Stomach (tissue), 9 donors: ENCODE data around the gene KLK12. TPM values are rescaled to one million over a fixed set of nuclear protein-coding genes. Genes with fewer than 3 reads are reported as not detected.

Experiments used
- DNase-seq, 2 donors: peaks; one replicate each; pipeline versions ENCODE4 v3.0.0 to v3.0.0-alpha.2; 2013 to 2019
- H3K27ac ChIP-seq, 5 donors: fragments of 200-600 bp in 4 of 5; sonication (generic) in 4 of 5; one replicate each; pipeline ENCODE4 v1.5.1; 2013 to 2019; ENCODE audit warnings: mild to moderate bottlenecking in 1 of 5, moderate library complexity in 1 of 5
- H3K27me3 ChIP-seq, 3 donors: fragments of 200-600 bp; sonication (generic); one replicate each; pipeline ENCODE4 v1.5.1; 2017 to 2019; ENCODE audit warnings: mixed run types in 1 of 3
- H3K36me3 ChIP-seq, 4 donors: fragments of 200-600 bp; sonication (generic); 1 replicate in 3 of 4; 2 replicates in 1 of 4; pipeline ENCODE4 v1.5.1; 2016 to 2019
- H3K4me1 ChIP-seq, 4 donors: fragments of 200-600 bp; sonication (generic); one replicate each; pipeline ENCODE4 v1.5.1; 2016 to 2019
- H3K4me3 ChIP-seq, 4 donors: fragments of 200-600 bp; sonication (generic) in 3 of 4; one replicate each; pipeline ENCODE4 v1.5.1; 2016 to 2019; ENCODE audit warnings: mild to moderate bottlenecking in 1 of 4
- H3K9me3 ChIP-seq, 4 donors: fragments of 200-600 bp; sonication (generic); one replicate each; pipeline ENCODE4 v1.5.1; 2016 to 2019
- CTCF ChIP-seq, 7 experiments: fragments of 450-650 bp in 4 of 7; fragments of 200-600 bp in 3 of 7; sonication (generic) in 3 of 7; IDR thresholded peaks; one replicate each; pipeline ENCODE4 v1.5.1; 2016 to 2019; ENCODE audit warnings: antibody characterized with exemption in 7 of 7, control low read depth in 2 of 7, mild to moderate bottlenecking in 1 of 7
- EP300 ChIP-seq: sonication (generic); formaldehyde crosslinking; IDR thresholded peaks from one replicate; pipeline ENCODE4 v1.6.1; 2017; ENCODE audit warnings: antibody characterized with exemption
- POLR2A ChIP-seq, 4 donors: fragments of 450-650 bp; IDR thresholded peaks; one replicate each; pipeline ENCODE4 v1.6.1; 2016; ENCODE audit warnings: antibody characterized with exemption in 4 of 4, control low read depth in 2 of 4, mild to moderate bottlenecking in 1 of 4, moderate library complexity in 1 of 4
- POLR2AphosphoS5 ChIP-seq, 3 donors: sonication (generic); formaldehyde crosslinking; IDR thresholded peaks; one replicate each; pipeline ENCODE4 v1.6.1; 2016; ENCODE audit warnings: antibody characterized with exemption in 3 of 3
- WGBS, 5 donors: extraction: QIAGEN DNeasy Blood & Tissue Kit in 3 of 5; methylation state at CpG; one replicate each; pipeline versions ENCODE4 v1.1.5 to v1.1.7; 2013 to 2018; 5-methylcytosine and 5-hydroxymethylcytosine counted together
- intact Hi-C: fragments of 100-400 bp; cut with DNase I; formaldehyde crosslinking; loops from one replicate; pipeline ENCODE4 v1.15.1; 2023; ENCODE audit warnings: low total_unique reads
- polyA plus RNA-seq, 3 donors: library from polyadenylated mRNA; stranded (reverse); fragments of 200-250 nt; gene quantifications; one replicate each; pipeline ENCODE4 v1.2.3, GENCODE V29; 2013
- total RNA-seq, 5 donors: library from RNA; depleted of rRNA; stranded (reverse); fragments of >200 nt; gene quantifications; one replicate each; pipeline versions ENCODE4 v1.1.0 to v1.2.3, GENCODE V29; 2014 to 2016
- donor health status: healthy with polysubstance abuse.
- donor health status: Bipolar disorder and iron deficiency.
- donor health status: healthy.

Gene KLK12
- total and polyA plus RNA-seq, 8 donors: 2.0 to 26.5 TPM; not detected in 6

DNA sequence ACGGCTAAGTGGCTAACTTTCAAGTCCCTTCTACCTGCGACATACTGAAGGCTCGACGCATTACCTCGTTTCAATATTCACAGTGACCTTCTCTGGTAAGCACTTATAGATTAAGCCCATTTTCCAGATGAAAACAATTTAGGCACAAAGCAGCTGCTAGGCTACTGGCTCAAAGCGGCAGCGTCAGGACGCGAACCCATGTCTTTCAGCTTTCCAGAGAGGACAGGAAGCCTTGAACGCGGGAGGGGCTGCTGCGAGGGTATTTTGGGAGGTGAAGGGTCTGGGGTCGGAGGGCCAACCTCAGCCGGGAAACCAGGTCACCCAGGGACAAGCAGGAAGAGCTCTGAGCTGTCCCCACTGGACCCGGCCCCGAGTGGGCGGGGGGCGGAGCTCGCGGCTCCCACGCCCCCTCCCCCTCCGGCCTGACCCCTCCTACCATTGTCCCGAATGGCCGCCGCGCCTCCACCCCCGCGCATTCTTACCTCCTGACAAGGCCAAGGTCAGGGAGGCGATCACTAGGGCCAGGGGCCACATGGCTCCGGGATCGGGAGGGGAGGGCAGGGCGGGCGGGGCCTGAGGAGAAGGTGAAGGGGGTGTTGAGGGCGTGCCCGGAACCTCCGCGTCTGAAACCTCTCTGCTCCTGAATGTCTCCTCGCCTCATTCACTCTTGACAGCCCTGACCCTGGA is 29.9 kb upstream of the KLK12 start, which contains the start of gene KLK13:
Gene KLK13, minus strand, starts transcription at position 559 of the 687 bp plus-strand sequence. Its CDS starts 25 bp downstream, at position 534.
- TF ChIP-seq POLR2AphosphoS5 (IDR thresholded peaks at IDR 0.05) (peak in 1 of 3 donors; percentile 20), CTCF (IDR thresholded peaks at IDR 0.05) (no peak), EP300 (no peak), POLR2A (IDR thresholded peaks at IDR 0.05) (no peak)
- Histone ChIP-seq H3K36me3 (no peaks in the 10 kb centered on the region), H3K27ac (peak within 1 kb of the TSS in 2 of 5 donors; percentile 0 to 44), H3K4me1 (peaks cover 10 to 18% (median 13%) of the 10 kb centered on the region in 4 donors), H3K27me3 (peaks cover 6 to 48% (median 11%) of the 10 kb centered on the region in 3 donors), H3K9me3 (no peaks in the 10 kb centered on the region), H3K4me3 (peak within 1 kb of the TSS; percentile 22 to 41 (median 26))
- 17 to 25% (median 19%) methylated on average over 25 to 38 of the region's 38 CpGs for WGBS, 5 donors
- DNase-seq: peak; percentile 46 to 49
- intact Hi-C loops: no loop called here

DNA sequence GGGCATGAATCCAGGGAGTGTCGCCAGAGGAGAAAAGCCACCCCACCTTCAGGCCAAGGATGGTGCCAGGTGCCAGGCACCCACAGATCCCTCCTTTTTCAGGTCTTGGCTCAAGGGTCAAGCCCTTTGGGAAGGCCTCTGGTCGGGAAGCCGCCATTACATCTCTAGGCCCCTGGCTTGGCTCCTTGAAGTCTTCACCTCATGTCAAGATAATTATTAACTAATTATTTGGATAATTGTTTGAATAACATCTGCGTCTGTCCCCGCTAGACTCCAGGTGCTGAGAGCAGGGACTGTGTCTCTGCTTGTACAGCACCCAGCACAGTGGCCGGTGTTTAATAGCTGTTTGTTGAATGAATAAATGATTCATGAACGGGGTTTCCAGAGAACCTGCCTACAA is 28.9 kb upstream of the KLK12 start:
- peaks cover 6 to 50% (median 11%) of the 10 kb centered on the region in 3 donors for H3K27me3 ChIP-seq
- intact Hi-C loops: no loop called here
- H3K9me3 ChIP-seq: no peaks in the 10 kb centered on the region
- no peak overlapping the region for H3K4me3 ChIP-seq
- WGBS, 5 donors: 35 to 63% (median 48%) methylated on average over 6 to 7 of the region's 7 CpGs
- peak overlapping the region in 1 of 5 donors; percentile 0 for H3K27ac ChIP-seq
- no peaks in the 10 kb centered on the region for H3K36me3 ChIP-seq
- no peak for TF ChIP-seq CTCF (IDR thresholded peaks at IDR 0.05)
- no peak for TF ChIP-seq POLR2A (IDR thresholded peaks at IDR 0.05)
- TF ChIP-seq POLR2AphosphoS5 (IDR thresholded peaks at IDR 0.05): no peak
- no peak for TF ChIP-seq EP300
- H3K4me1 ChIP-seq: peaks cover 10 to 18% (median 13%) of the 10 kb centered on the region in 4 donors
- DNase-seq: peak in 1 of 2 donors; percentile 30

DNA sequence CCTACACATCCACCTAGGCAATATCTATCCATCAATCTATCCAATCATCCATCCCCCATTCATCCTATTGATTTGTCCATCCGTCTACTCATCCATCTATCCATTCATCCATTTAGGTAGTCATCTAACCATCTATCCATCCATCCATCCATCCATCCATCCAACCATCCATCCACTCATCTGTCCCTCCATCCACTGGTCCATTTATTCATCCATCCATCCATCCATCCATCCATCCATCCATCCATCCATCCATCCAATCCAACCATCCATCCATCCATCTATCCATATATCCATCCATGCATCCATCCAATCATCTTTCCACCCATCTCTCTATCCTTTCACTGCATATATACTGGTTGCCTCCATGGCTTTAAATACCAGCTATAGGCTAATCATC is 26.2 kb upstream of the KLK12 start:
- TF ChIP-seq POLR2A (IDR thresholded peaks at IDR 0.05) (no peak), CTCF (IDR thresholded peaks at IDR 0.05) (no peak), POLR2AphosphoS5 (IDR thresholded peaks at IDR 0.05) (no peak), EP300 (no peak)

GRCh38 chr19:51060336-51060735 is 25.5 kb upstream of the KLK12 start:
- peaks cover 6 to 39% (median 8%) of the 10 kb centered on the region in 3 donors for H3K27me3 ChIP-seq
- TF ChIP-seq POLR2AphosphoS5 (IDR thresholded peaks at IDR 0.05) (no peak), CTCF (IDR thresholded peaks at IDR 0.05) (no peak)
- peaks cover 7 to 14% (median 9%) of the 10 kb centered on the region in 4 donors for H3K4me1 ChIP-seq
- WGBS, 5 donors: 64 to 81% (median 69%) methylated on average over 4 of the region's 4 CpGs
- H3K9me3 ChIP-seq: no peaks in the 10 kb centered on the region
- intact Hi-C loops: no loop called here
- H3K4me3 ChIP-seq: no peak overlapping the region
- H3K36me3 ChIP-seq: no peaks in the 10 kb centered on the region
- peak in 1 of 2 donors; percentile 17 for DNase-seq
- H3K27ac ChIP-seq: no peak overlapping the region

More for the DNA sequence above, 26.2 kb upstream of the KLK12 start:
- H3K27me3 ChIP-seq: peaks cover 6 to 45% (median 11%) of the 10 kb centered on the region in 3 donors
- H3K4me1 ChIP-seq: peaks cover 10 to 18% (median 13%) of the 10 kb centered on the region in 4 donors
- no peak overlapping the region for H3K27ac ChIP-seq
- WGBS, 5 donors: 0 to 41% (median 0%) methylated on average over 1 of the region's 1 CpG
- intact Hi-C loops: no loop called here
- no peaks in the 10 kb centered on the region for H3K36me3 ChIP-seq
- H3K9me3 ChIP-seq: no peaks in the 10 kb centered on the region
- no peak for DNase-seq
- no peak overlapping the region for H3K4me3 ChIP-seq
